WTC11 (cell line): Measurements from ENCODE around the gene HACD2. TPM values are rescaled to one million over a fixed set of nuclear protein-coding genes. Genes with fewer than 3 reads are reported as not detected.

Source experiments
- ATAC-seq: fragments of 200-7000 bp; cut with Tn5 transposase; 2 replicates; pipeline ENCODE4 v1.10.0; 2021; ENCODE audit warnings: mild to moderate bottlenecking, moderate library complexity
- CTCF ChIA-PET: fragments of 300-600 bp; sonication (Branson Sonifier 250); formaldehyde crosslinking; loops from one replicate; lab custom pipeline; 2021; ENCODE audit warnings: antibody characterized with exemption; lab: Charles Lee
- POLR2A ChIA-PET: fragments of 350-600 bp; sonication (Branson Sonifier 250); formaldehyde crosslinking; loops from one replicate; lab custom pipeline; 2021; ENCODE audit warnings: antibody characterized with exemption; lab: Charles Lee
- DNase-seq: peaks from one replicate; pipeline ENCODE4 v3.0.0; 2021; ENCODE audit warnings: low spot score
- H3K27ac Mint-ChIP-seq: 2 replicates; pipeline ENCODE4 v1.8.0; 2021; ENCODE audit warnings: mixed read lengths
- H3K27me3 Mint-ChIP-seq: 2 replicates; pipeline ENCODE4 v1.8.0; 2021; ENCODE audit warnings: low read depth, mild to moderate bottlenecking, moderate library complexity, mixed read lengths
- H3K36me3 Mint-ChIP-seq: 2 replicates; pipeline ENCODE4 v1.8.0; 2021; ENCODE audit warnings: mixed read lengths
- H3K4me1 Mint-ChIP-seq: 2 replicates; pipeline ENCODE4 v1.8.0; 2022; ENCODE audit warnings: mixed read lengths
- H3K4me3 Mint-ChIP-seq: 2 replicates; pipeline ENCODE4 v1.8.0; 2021; ENCODE audit warnings: mild to moderate bottlenecking, moderate library complexity, mixed read lengths
- H3K9me3 Mint-ChIP-seq: 2 replicates; pipeline ENCODE4 v1.8.0; 2021; ENCODE audit warnings: mixed read lengths
- AFF4 ChIP-seq: sonication (generic); formaldehyde crosslinking; IDR thresholded peaks from 2 replicates; pipeline ENCODE4 v1.8.1; 2023; ENCODE audit warnings: mild to moderate bottlenecking, missing genetic modification reagents, borderline replicate concordance
- ATF1 ChIP-seq: sonication (generic); formaldehyde crosslinking; IDR thresholded peaks from 2 replicates; pipeline ENCODE4 v1.8.1; 2023; ENCODE audit warnings: mild to moderate bottlenecking, moderate library complexity, missing genetic modification reagents
- CREB1 ChIP-seq: sonication (generic); formaldehyde crosslinking; IDR thresholded peaks from 2 replicates; pipeline ENCODE4 v1.8.0; 2023; ENCODE audit warnings: mild to moderate bottlenecking, missing genetic modification reagents
- CREM ChIP-seq: sonication (generic); formaldehyde crosslinking; IDR thresholded peaks from 2 replicates; pipeline ENCODE4 v1.8.1; 2022; ENCODE audit warnings: mild to moderate bottlenecking, missing genetic modification reagents, moderate library complexity
- E2F4 ChIP-seq: sonication (generic); formaldehyde crosslinking; IDR thresholded peaks from 2 replicates; pipeline ENCODE4 v1.8.1; 2022; ENCODE audit warnings: low read depth, mild to moderate bottlenecking, moderate library complexity, missing genetic modification reagents, borderline replicate concordance
- ESRRA ChIP-seq: sonication (generic); formaldehyde crosslinking; IDR thresholded peaks from 2 replicates; pipeline ENCODE4 v1.8.1; 2022; ENCODE audit warnings: mild to moderate bottlenecking, missing genetic modification reagents, borderline replicate concordance
- JUN ChIP-seq: sonication (generic); formaldehyde crosslinking; IDR thresholded peaks from 2 replicates; pipeline ENCODE4 v1.8.0; 2023; ENCODE audit warnings: mild to moderate bottlenecking, missing genetic modification reagents
- KAT7 ChIP-seq: sonication (generic); formaldehyde crosslinking; IDR thresholded peaks from 2 replicates; pipeline ENCODE4 v1.8.1; 2023; ENCODE audit warnings: missing genetic modification reagents, mild to moderate bottlenecking, borderline replicate concordance
- NR2C2 ChIP-seq: sonication (generic); formaldehyde crosslinking; IDR thresholded peaks from 2 replicates; pipeline ENCODE4 v1.8.0; 2022; ENCODE audit warnings: mild to moderate bottlenecking, missing genetic modification reagents
- RELA ChIP-seq: sonication (generic); formaldehyde crosslinking; IDR thresholded peaks from 2 replicates; pipeline ENCODE4 v1.8.1; 2022; ENCODE audit warnings: missing genetic modification reagents, mild to moderate bottlenecking, borderline replicate concordance
- SMAD4 ChIP-seq: sonication (generic); formaldehyde crosslinking; IDR thresholded peaks from 2 replicates; pipeline ENCODE4 v1.8.0; 2022; ENCODE audit warnings: mild to moderate bottlenecking, missing genetic modification reagents
- SOX15 ChIP-seq: fragments of 250-450 bp; sonication (Bioruptor Pico); IDR thresholded peaks from 2 replicates; pipeline ENCODE4 v1.9.0; 2021; ENCODE audit warnings: mild to moderate bottlenecking
- TEAD4 ChIP-seq: sonication (generic); formaldehyde crosslinking; IDR thresholded peaks from 2 replicates; pipeline ENCODE4 v1.8.0; 2022; ENCODE audit warnings: mild to moderate bottlenecking, missing genetic modification reagents
- TP53 ChIP-seq: sonication (generic); formaldehyde crosslinking; IDR thresholded peaks from 2 replicates; pipeline ENCODE4 v1.8.1; 2023; ENCODE audit warnings: mild to moderate bottlenecking, missing genetic modification reagents
- ZBTB21 ChIP-seq: sonication (generic); formaldehyde crosslinking; IDR thresholded peaks from 2 replicates; pipeline ENCODE4 v1.8.1; 2023; ENCODE audit warnings: mild to moderate bottlenecking, missing genetic modification reagents, borderline replicate concordance
- ZNF281 ChIP-seq: sonication (generic); formaldehyde crosslinking; IDR thresholded peaks from 2 replicates; pipeline ENCODE4 v1.8.0; 2023; ENCODE audit warnings: mild to moderate bottlenecking, missing genetic modification reagents
- ZNF317 ChIP-seq: sonication (generic); formaldehyde crosslinking; IDR thresholded peaks from 2 replicates; pipeline ENCODE4 v1.8.1; 2023; ENCODE audit warnings: low read depth, mild to moderate bottlenecking, moderate library complexity, missing genetic modification reagents, borderline replicate concordance
- ZNF423 ChIP-seq: fragments of 250-450 bp; sonication (Bioruptor Pico); IDR thresholded peaks from 2 replicates; pipeline ENCODE4 v2.1.2; 2022; ENCODE audit warnings: mild to moderate bottlenecking, moderate library complexity
- ZNF671 ChIP-seq: fragments of 250-450 bp; sonication (Bioruptor Pico); IDR thresholded peaks from 2 replicates; pipeline ENCODE4 v1.8.0; 2021; ENCODE audit warnings: mild to moderate bottlenecking
- total RNA-seq: library from RNA; stranded (reverse); gene quantifications from 3 replicates; pipeline ENCODE4 v1.2.3, GENCODE V29; 2021
- TF ChIP-seq, protein P1 (sequence below): sonication (generic); formaldehyde crosslinking; IDR thresholded peaks from 2 replicates; pipeline ENCODE4 v1.8.0; 2022; ENCODE audit warnings: mild to moderate bottlenecking, missing genetic modification reagents

HACD2 gene
- total RNA-seq, 1 experiment from 2014 or later = 26.1 TPM

DNA sequence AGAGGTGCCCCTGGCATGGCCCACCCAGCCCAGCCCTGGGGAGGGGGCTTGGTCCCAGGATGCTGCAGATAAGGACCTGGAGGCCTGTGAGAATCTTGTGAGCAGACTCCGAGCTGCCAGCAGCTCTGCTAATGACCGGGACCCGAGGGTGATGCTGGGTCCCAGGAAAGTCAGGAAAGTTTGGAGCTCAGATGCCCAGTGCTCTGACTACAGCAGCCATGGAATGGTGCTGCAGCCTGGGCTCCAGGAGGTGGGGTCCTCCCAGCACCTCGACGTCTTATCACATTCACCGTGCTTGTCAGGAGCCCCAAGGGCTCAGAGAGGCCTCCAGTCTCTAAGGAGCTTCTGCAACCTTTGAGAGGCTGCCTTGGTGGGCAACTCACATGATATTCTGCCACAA lies 101.7 kb downstream of the HACD2 start:
- H3K4me1 Mint-ChIP-seq = no peaks in the 10 kb centered on the region
- H3K27ac Mint-ChIP-seq = no peak overlapping the region
- H3K36me3 Mint-ChIP-seq = no peaks in the 10 kb centered on the region
- no peak for ATAC-seq
- POLR2A ChIA-PET = no interaction called here
- no peaks in the 10 kb centered on the region; the same call in 1 of the 2 replicates for H3K27me3 Mint-ChIP-seq
- TF ChIP-seq ATF1 (CRISPR knock-in tag) (no peak), KAT7 (CRISPR knock-in tag) (no peak), AFF4 (CRISPR knock-in tag) (no peak), E2F4 (no peak), NR2C2 (CRISPR knock-in tag) (no peak), CREB1 (CRISPR knock-in tag) (no peak), ESRRA (no peak), SOX15 (no peak), ZBTB21 (CRISPR knock-in tag) (no peak)
- CTCF ChIA-PET = interaction anchor here (0.8 to 1.8 kb wide), 4 partner anchors 34 to 168 kb away, joined by 3 to 6 read pairs (median 5); partner anchors contain the start of gene ADCY5
- no peaks in the 10 kb centered on the region for H3K9me3 Mint-ChIP-seq
- DNase-seq = no peak
- H3K4me3 Mint-ChIP-seq = no peak overlapping the region

GRCh38 chr3:123481722-123482457 lies 103.0 kb downstream of the HACD2 start:
- Mint-ChIP-seq H3K4me3 (no peak overlapping the region), H3K27me3 (no peaks in the 10 kb centered on the region; the same call in 1 of the 2 replicates), H3K27ac (no peak overlapping the region), H3K36me3 (no peaks in the 10 kb centered on the region), H3K4me1 (no peaks in the 10 kb centered on the region), H3K9me3 (no peaks in the 10 kb centered on the region)
- POLR2A ChIA-PET = no interaction called here
- DNase-seq (no peak), ATAC-seq (no peak)
- TF ChIP-seq ZNF671 (CRISPR knock-in tag) = no peak
- TF ChIP-seq TP53 (CRISPR knock-in tag) = no peak
- no peak for TF ChIP-seq ZNF317 (CRISPR knock-in tag)
- TF ChIP-seq, protein P1, sequence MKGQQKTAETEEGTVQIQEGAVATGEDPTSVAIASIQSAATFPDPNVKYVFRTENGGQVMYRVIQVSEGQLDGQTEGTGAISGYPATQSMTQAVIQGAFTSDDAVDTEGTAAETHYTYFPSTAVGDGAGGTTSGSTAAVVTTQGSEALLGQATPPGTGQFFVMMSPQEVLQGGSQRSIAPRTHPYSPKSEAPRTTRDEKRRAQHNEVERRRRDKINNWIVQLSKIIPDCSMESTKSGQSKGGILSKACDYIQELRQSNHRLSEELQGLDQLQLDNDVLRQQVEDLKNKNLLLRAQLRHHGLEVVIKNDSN (CRISPR knock-in tag) = no peak
- TF ChIP-seq CREM = no peak
- no peak for TF ChIP-seq KAT7 (CRISPR knock-in tag)
- no peak for TF ChIP-seq ATF1 (CRISPR knock-in tag)
- no peak for TF ChIP-seq SMAD4 (CRISPR knock-in tag)
- TF ChIP-seq RELA (CRISPR knock-in tag) = no peak
- CTCF ChIA-PET = interaction anchor here (1.1 kb wide), 1 partner anchor 37 kb away, joined by 4 read pairs; no protein-coding TSS in a partner anchor

- no peaks in the 10 kb centered on the region for H3K36me3 Mint-ChIP-seq
- CTCF ChIA-PET = no interaction called here
- ATAC-seq (no peak), DNase-seq (no peak)
- no peaks in the 10 kb centered on the region; the same call in 1 of the 2 replicates for H3K27me3 Mint-ChIP-seq
- POLR2A ChIA-PET = no interaction called here
- H3K9me3 Mint-ChIP-seq = no peaks in the 10 kb centered on the region
- H3K4me1 Mint-ChIP-seq = no peaks in the 10 kb centered on the region
- no peak overlapping the region for H3K4me3 Mint-ChIP-seq
- no peak overlapping the region for H3K27ac Mint-ChIP-seq
- TF ChIP-seq, protein P1 (CRISPR knock-in tag) = no peak
- TF ChIP-seq ZNF281 (CRISPR knock-in tag) (no peak), TEAD4 (CRISPR knock-in tag) (no peak), ZNF423 (no peak), JUN (CRISPR knock-in tag) (no peak)
Observed at GRCh38 chr3:123481071-123481470, 103.8 kb downstream of the HACD2 start.
